Muscle of arm (tissue), 12 donors: ENCODE measurements around the gene RGS2. TPM values are rescaled to one million over a fixed set of nuclear protein-coding genes. Genes with fewer than 3 reads are reported as not detected.

Source experiments
- DNase-seq: peaks from one replicate; pipeline ENCODE4 v3.0.0-alpha.2; 2013
- polyA plus RNA-seq, 12 donors: library from polyadenylated mRNA; unstranded; fragments of 120-200 nt; gene quantifications; one replicate each; pipeline ENCODE4 v1.2.1, GENCODE V29; 2013; ENCODE audit not compliant: insufficient read length in 12 of 12

The RGS2 gene
- polyA plus RNA-seq, 12 donors = 56.4 to 230 (median 109) TPM; not detected in 1

- DNase-seq = no peak
Observed at GRCh38 chr1:192792628-192793027, 16.2 kb upstream of the RGS2 start.

- DNase-seq = no peak
Observed at GRCh38 chr1:192793983-192794767, 14.7 kb upstream of the RGS2 start.

GRCh38 chr1:192794768-192795035, 14.1 kb upstream of the RGS2 start:
- DNase-seq = no peak

GRCh38 chr1:192795916-192796618, 12.8 kb upstream of the RGS2 start:
- DNase-seq = no peak

- no peak for DNase-seq
Observed at GRCh38 chr1:192797143-192797542, 11.7 kb upstream of the RGS2 start.

GRCh38 chr1:192797891-192798290, 10.9 kb upstream of the RGS2 start:
- no peak for DNase-seq

GRCh38 chr1:192801451-192801850, 7.4 kb upstream of the RGS2 start:
- DNase-seq = no peak

- no peak for DNase-seq
Observed at GRCh38 chr1:192802406-192802805, 6.4 kb upstream of the RGS2 start.

GRCh38 chr1:192803501-192803900, 5.3 kb upstream of the RGS2 start:
- no peak for DNase-seq

GRCh38 chr1:192805832-192806323, 3.0 kb upstream of the RGS2 start:
- peak; percentile 49 for DNase-seq

GRCh38 chr1:192807211-192808162, 1.4 kb upstream of the RGS2 start:
- DNase-seq = peak; percentile 14

- DNase-seq = no peak
Observed at GRCh38 chr1:192808163-192808517, 699 bp upstream of the RGS2 start.

GRCh38 chr1:192809307-192810252, 741 bp downstream of the RGS2 start:
- peak; percentile 61 for DNase-seq

- peak; percentile 51 for DNase-seq
Observed at GRCh38 chr1:192810253-192810880, 1.5 kb downstream of the RGS2 start.

- no peak for DNase-seq
Observed at GRCh38 chr1:192811006-192811405, 2.2 kb downstream of the RGS2 start.

GRCh38 chr1:192811594-192812239, 2.9 kb downstream of the RGS2 start:
- no peak for DNase-seq

- no peak for DNase-seq
Observed at GRCh38 chr1:192812420-192813209, 3.8 kb downstream of the RGS2 start.

GRCh38 chr1:192814805-192815204, 6.0 kb downstream of the RGS2 start:
- no peak for DNase-seq

GRCh38 chr1:192817246-192817645, 8.4 kb downstream of the RGS2 start:
- no peak for DNase-seq
